CD4-positive, alpha-beta T cell treated with Interleukin-17A for 1 hour (primary cell): Measurements from ENCODE around the gene KCNMA1.

Source experiments
- DNase-seq: peaks from one replicate; pipeline ENCODE4 v3.0.0-alpha.2; 2020

KCNMA1 gene

GRCh38 chr10:77631241-77631640, 6.4 kb downstream of the KCNMA1 start:
- DNase-seq = no peak

DNA sequence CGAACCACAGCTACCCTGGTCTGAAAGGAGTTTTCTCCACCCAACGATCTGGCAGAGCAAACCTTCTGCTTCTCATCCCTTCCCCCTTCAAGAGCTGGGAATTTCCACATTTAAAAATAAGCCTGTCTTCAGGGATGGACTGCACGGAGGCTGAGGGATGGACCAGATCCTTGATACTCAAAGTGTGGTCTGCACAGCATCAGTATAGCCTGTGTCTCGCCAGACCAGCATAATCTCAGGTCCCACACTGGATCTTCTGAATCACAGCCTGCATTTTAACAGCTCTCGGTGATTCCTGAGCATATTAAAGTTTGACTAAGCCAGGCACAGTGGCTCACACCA, 7.1 kb downstream of the KCNMA1 start:
- no peak for DNase-seq

- no peak for DNase-seq
These were observed 7.7 kb downstream of the KCNMA1 start for GRCh38 chr10:77629775-77630506.

- no peak for DNase-seq
These were observed 8.5 kb downstream of the KCNMA1 start for GRCh38 chr10:77628906-77629730.

- DNase-seq = no peak
These were observed 11.2 kb downstream of the KCNMA1 start for GRCh38 chr10:77626266-77626935.

DNA sequence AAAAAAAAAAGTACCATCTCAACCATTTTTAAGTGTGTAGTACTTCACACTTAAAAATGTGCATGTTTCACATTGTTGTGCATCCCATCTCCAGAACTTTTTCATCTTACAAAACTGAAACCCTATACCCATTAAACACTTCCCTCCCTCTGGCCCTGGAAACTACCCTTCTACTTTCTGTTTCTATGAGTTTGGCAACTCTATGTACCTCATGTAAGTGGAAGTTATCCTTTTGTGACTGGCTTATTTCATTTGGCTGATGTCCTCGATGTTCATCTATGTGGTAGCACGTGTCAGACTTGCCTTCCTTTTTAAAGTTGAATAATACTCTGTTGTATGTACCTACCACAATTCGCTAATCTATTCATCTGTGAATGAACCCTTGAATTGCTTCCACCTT, 12.2 kb downstream of the KCNMA1 start:
- no peak for DNase-seq

- no peak for DNase-seq
These were observed 14.7 kb downstream of the KCNMA1 start for GRCh38 chr10:77622889-77623291.

DNA sequence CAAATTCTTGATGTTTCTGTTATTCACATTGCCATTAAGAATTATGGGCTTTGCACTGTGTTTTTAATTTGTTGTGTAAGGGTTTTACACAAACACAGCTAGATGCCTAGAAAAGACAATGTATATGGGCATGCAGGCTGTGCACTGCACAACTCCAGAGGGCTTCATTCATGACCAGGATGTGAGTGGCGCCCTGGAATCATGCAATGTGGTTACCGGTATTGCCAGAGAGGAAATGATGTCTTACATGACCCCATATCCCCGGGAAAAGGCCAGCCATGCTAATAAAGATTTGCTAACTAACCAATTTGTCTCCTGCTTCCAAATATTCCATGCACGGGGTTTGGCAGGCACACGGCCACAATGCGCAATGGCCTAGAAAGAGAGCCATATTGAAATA, 16.9 kb downstream of the KCNMA1 start:
- no peak for DNase-seq

DNA sequence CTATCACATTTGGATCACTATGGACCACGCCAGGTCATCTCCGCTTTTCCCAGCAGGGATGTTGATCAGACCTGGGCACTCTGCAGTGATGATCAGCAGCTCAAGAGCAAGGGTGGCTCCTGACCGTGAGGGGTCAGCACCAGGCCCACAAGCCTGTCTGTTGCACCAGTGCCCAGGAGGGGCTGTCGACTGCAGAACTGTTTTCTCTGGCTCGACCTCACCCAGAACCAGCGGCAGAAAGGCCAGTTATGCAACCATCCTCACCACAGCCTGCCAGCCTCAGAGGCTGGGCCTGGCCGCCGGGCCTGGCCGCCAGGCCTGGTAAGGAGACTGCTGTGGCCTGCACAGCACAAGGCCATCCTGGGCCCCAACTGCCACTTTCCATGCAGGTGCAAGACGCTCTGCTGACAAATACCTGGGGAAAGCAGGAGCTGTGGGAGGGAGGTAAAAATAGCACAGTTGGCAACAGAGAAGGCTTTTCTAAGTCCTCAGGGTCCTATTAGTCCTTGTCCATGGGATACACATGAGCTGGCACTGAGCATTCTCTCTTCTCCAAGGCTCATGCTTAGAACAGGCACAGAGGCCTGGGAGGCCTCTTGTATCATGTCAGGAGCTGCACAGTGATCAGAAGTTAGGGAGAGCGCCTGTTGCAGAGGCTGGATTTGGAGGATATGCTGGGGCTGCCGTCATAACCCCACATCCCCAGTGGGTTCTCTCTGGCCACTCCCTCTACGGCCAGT, 17.5 kb downstream of the KCNMA1 start:
- DNase-seq = no peak

DNA sequence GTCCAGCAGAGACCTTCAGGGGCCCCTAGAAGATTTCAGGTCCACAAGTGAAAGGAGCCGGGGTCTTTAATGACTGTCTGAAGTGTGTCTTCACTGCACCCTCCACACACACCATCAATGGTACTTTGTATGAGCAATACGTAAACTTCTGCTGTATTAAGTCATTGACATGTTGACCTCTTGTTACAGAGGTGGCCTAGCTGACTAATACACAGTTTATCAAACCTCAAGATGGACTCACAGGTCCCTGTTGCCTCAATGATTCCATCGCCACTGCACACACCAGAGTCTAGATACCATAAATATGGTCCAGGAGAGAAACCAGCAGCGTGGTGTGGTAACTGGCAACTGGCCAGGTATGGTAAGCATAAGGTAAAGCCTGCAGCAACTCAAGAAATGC, 19.5 kb downstream of the KCNMA1 start:
- no peak for DNase-seq

- DNase-seq = no peak
These were observed 20.8 kb downstream of the KCNMA1 start for GRCh38 chr10:77616766-77617165.

GRCh38 chr10:77614778-77615625, 22.6 kb downstream of the KCNMA1 start:
- no peak for DNase-seq

- DNase-seq = no peak
These were observed 24.0 kb downstream of the KCNMA1 start for GRCh38 chr10:77613476-77614130.

DNA sequence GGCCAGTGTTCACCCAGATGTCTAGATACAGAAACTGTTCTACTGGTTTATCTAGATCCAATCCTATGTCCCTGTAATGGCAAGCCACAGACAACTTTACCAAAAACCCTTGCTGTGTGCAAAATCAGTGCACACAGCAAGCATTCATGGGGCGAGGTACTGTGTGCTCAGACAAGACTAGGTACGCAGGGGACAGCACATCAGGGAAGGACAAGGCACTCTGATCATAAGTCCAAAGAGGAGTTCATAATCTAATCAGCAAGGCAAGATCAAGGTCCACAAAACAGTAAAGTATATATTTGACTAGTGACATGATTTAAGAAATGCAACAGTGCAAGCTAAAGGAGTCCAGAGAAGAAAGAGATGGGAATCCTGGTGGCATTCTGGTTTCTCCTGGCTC, 25.9 kb downstream of the KCNMA1 start:
- DNase-seq = no peak

GRCh38 chr10:77611221-77611620, 26.4 kb downstream of the KCNMA1 start:
- no peak for DNase-seq

DNA sequence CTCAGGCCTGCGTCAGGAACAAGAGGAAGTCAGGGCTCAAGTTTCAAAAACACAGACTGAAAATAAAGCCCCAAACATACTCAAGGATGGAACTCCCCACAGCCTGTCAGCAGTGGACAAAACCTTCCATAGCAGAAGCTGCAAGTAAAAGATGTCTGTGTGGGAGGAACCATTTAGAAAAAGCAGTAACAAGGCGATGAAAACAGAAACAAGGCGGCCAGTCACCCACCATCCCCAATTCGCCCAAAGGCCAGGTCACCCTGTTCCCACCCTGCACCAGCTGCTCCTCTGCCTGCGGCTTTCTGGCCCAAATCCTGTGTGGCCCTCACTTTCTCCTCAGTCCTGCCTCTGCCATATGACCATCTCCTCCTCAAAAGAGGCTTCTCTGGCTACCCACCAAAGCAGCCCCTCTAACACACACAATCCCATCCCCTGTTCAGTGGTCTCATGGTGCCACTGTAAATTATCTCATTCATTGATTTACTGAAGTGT, 27.8 kb downstream of the KCNMA1 start:
- DNase-seq = no peak

DNA sequence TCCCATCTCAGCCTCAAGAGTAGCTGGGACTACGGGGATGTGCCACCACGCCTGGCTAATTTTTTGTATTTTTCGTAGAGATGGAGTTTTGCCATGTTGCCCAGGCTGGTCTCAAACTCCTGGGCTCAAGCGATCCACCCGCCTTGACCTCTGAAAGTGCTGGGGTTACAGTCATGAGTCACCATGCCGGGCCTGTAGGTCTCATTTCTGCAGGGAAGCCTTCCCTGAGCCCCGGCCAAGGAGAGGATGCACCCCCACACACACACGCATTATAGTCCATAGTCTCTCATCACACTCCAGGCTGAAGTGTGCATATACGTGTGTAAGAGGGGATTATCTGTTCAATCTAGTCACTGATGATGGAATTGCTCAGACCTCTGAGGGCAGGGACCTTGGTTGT, 29.3 kb downstream of the KCNMA1 start:
- no peak for DNase-seq

DNA sequence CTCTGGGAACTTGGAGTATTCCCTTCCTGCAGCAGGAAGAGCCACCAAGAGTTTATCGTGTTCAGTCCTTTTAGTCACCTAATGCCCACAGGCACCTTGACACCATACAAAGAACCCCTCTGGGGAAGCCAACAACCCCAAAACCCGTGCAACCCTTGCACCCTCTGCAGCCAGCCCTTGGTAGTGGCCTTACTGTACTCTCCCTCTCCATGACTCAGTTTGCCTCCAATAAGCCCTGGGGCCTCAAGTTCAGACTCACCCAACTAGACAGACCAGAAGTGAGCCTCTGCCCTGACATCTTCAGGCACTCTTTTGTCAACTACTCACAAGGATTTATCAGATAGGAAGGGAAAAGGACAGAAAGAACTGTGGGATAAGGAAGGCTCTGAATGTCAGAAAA, 30.9 kb downstream of the KCNMA1 start:
- no peak for DNase-seq

- DNase-seq = no peak
These were observed 32.1 kb downstream of the KCNMA1 start for GRCh38 chr10:77605466-77605865.

- DNase-seq = no peak
These were observed 32.7 kb downstream of the KCNMA1 start for GRCh38 chr10:77604941-77605351.

- DNase-seq = no peak
These were observed 33.5 kb downstream of the KCNMA1 start for GRCh38 chr10:77604063-77604462.

- no peak for DNase-seq
These were observed 34.1 kb downstream of the KCNMA1 start for GRCh38 chr10:77603534-77603927.
